B cell (primary cell): ENCODE results near the gene ESYT1. TPM values are rescaled to one million over a fixed set of nuclear protein-coding genes. Genes with fewer than 3 reads are reported as not detected.

Source experiments
- ATAC-seq: fragments of 200-7000 bp; cut with Tn5 transposase; one replicate; pipeline ENCODE4 v1.10.0; 2021; ENCODE audit warnings: low read depth, mild to moderate bottlenecking, moderate number of reproducible peaks, moderate library complexity
- CTCF ChIA-PET: fragments of 350-600 bp; sonication (Branson Sonifier 250); formaldehyde crosslinking; loops from one replicate; lab custom pipeline; 2021; ENCODE audit warnings: antibody characterized with exemption, inconsistent platforms; lab: Charles Lee
- POLR2A ChIA-PET: fragments of 350-600 bp; sonication (Branson Sonifier 250); formaldehyde crosslinking; loops from one replicate; lab custom pipeline; 2021; ENCODE audit warnings: antibody characterized with exemption; lab: Charles Lee
- DNase-seq: peaks from one replicate; pipeline ENCODE4 v3.0.0; 2013
- H2AFZ ChIP-seq: 2 replicates; pipeline ENCODE4 v1.6.1; 2012; ENCODE audit warnings: mild to moderate bottlenecking, low read depth, low read length; ENCODE audit not compliant: insufficient read depth, poor library complexity, severe bottlenecking
- H3K27ac ChIP-seq, 2 donors: 1 replicate in 1 of 2; 2 replicates in 1 of 2; pipeline ENCODE4 v1.5.1; 2012 to 2013; ENCODE audit warnings: low read length in 2 of 2, mild to moderate bottlenecking in 2 of 2, moderate library complexity in 1 of 2
- H3K27me3 ChIP-seq, 4 experiments: fragments of 200-600 bp in 1 of 4; sonication (generic) in 1 of 4; replicated peaks in 1 of 4; 1 replicate in 2 of 4; 2 replicates in 2 of 4; pipeline versions ENCODE4 v1.6.1 to v1.7.0; 2013 to 2016; ENCODE audit warnings: low read length in 3 of 4, mild to moderate bottlenecking in 2 of 4, mixed read lengths in 1 of 4, moderate library complexity in 1 of 4; ENCODE audit not compliant: insufficient read depth in 4 of 4, control insufficient read depth in 3 of 4; ENCODE audit errors: control extremely low read depth in 1 of 4
- H3K36me3 ChIP-seq, 2 experiments: replicated peaks in 1 of 2; 1 replicate in 1 of 2; 2 replicates in 1 of 2; pipeline versions ENCODE4 v1.6.1 to v1.7.1; 2013; ENCODE audit warnings: low read length in 1 of 2; ENCODE audit not compliant: insufficient read depth in 2 of 2, control insufficient read depth in 1 of 2; ENCODE audit errors: control extremely low read depth in 1 of 2, extremely low read depth in 1 of 2
- H3K4me1 ChIP-seq, 2 donors: fragments of 200-600 bp in 1 of 2; sonication (generic) in 1 of 2; 1 replicate in 1 of 2; 2 replicates in 1 of 2; pipeline versions ENCODE4 v1.5.1 to v1.6.1; 2013 to 2017; ENCODE audit warnings: low read length in 2 of 2; ENCODE audit not compliant: control insufficient read depth in 2 of 2, insufficient read depth in 2 of 2
- H3K4me2 ChIP-seq: replicated peaks from 2 replicates; pipeline ENCODE3; 2012; ENCODE audit warnings: mild to moderate bottlenecking, low read depth, low read length; ENCODE audit not compliant: poor library complexity, severe bottlenecking
- H3K4me3 ChIP-seq, 5 experiments: fragments of 200-600 bp in 1 of 5; sonication (generic) in 1 of 5; 1 replicate in 3 of 5; 2 replicates in 2 of 5; pipeline versions ENCODE4 v1.5.1 to v1.7.0; 2011 to 2016; ENCODE audit warnings: low read length in 4 of 5, mild to moderate bottlenecking in 4 of 5, low read depth in 2 of 5, control low read depth in 1 of 5, moderate library complexity in 1 of 5; ENCODE audit not compliant: insufficient read depth in 1 of 5; ENCODE audit errors: control extremely low read depth in 1 of 5, extremely low read depth in 1 of 5
- H3K79me2 ChIP-seq: fragments of 200-600 bp; sonication (generic); one replicate; pipeline ENCODE4 v1.6.0; 2016; ENCODE audit warnings: low read length; ENCODE audit not compliant: control insufficient read depth, insufficient read depth
- H3K9ac ChIP-seq: fragments of 200-600 bp; sonication (generic); 2 replicates; pipeline ENCODE4 v1.6.1; 2017; ENCODE audit warnings: mild to moderate bottlenecking, low read length, moderate library complexity
- H3K9me3 ChIP-seq, 3 donors: one replicate each; pipeline versions ENCODE4 v1.6.1 to v1.7.1; 2013; ENCODE audit warnings: low read length in 2 of 3; ENCODE audit not compliant: control insufficient read depth in 2 of 3, insufficient read depth in 1 of 3; ENCODE audit errors: control extremely low read depth in 1 of 3
- H4K20me1 ChIP-seq: 2 replicates; pipeline ENCODE4 v1.6.0; 2012; ENCODE audit warnings: mild to moderate bottlenecking, low read length; ENCODE audit not compliant: insufficient read depth, control insufficient read depth, poor library complexity, severe bottlenecking
- H3K27ac Mint-ChIP-seq: one replicate; pipeline ENCODE4 v1.8.0; 2021; ENCODE audit warnings: mixed read lengths
- H3K27me3 Mint-ChIP-seq: one replicate; pipeline ENCODE4 v1.8.0; 2021; ENCODE audit warnings: mixed read lengths
- H3K4me1 Mint-ChIP-seq: one replicate; pipeline ENCODE4 v1.8.0; 2021; ENCODE audit warnings: mixed read lengths
- H3K4me3 Mint-ChIP-seq: one replicate; pipeline ENCODE4 v1.8.0; 2021; ENCODE audit warnings: mixed read lengths
- H3K9me3 Mint-ChIP-seq: one replicate; pipeline ENCODE4 v1.8.0; 2022; ENCODE audit warnings: mixed read lengths; ENCODE audit not compliant: insufficient read depth
- EZH2 ChIP-seq: IDR thresholded peaks from 2 replicates; pipeline ENCODE4 v1.6.1; 2012; ENCODE audit warnings: borderline replicate concordance, low read depth, mild to moderate bottlenecking, moderate library complexity, low read length; ENCODE audit not compliant: insufficient read depth, poor library complexity, severe bottlenecking
- WGBS: methylation state at CpG from one replicate; pipeline ENCODE4 v1.1.5; 2013; ENCODE audit warnings: missing lambda C conversion rate; ENCODE audit not compliant: insufficient coverage; 5-methylcytosine and 5-hydroxymethylcytosine counted together
- intact Hi-C: fragments of 100-400 bp; cut with micrococcal nuclease; formaldehyde crosslinking; loops from one replicate; pipeline ENCODE4 v1.10.0; 2022
- polyA plus RNA-seq: library from polyadenylated mRNA; depleted of rRNA; stranded (reverse); fragments of >200 nt; gene quantifications from 2 replicates; pipeline ENCODE4 v1.2.3, GENCODE V29; 2012
- total RNA-seq, 2 donors: library from RNA; stranded (reverse); fragments of 120-200 nt in 1 of 2; gene quantifications; 1 replicate in 1 of 2; 2 replicates in 1 of 2; pipeline versions ENCODE4 v1.2.3 to v1.2.4, GENCODE V29; 2013 to 2022
- TF ChIP-seq, protein P1 (sequence below): fragments of 200-600 bp; IDR thresholded peaks from one replicate; pipeline ENCODE4 v1.8.0; 2022; ENCODE audit warnings: antibody characterized with exemption, mild to moderate bottlenecking

Gene ESYT1
- total and polyA plus RNA-seq, 2 donors (not counting 1 experiment from before 2014, with no cell fraction given): 154 to 162 TPM

DNA sequence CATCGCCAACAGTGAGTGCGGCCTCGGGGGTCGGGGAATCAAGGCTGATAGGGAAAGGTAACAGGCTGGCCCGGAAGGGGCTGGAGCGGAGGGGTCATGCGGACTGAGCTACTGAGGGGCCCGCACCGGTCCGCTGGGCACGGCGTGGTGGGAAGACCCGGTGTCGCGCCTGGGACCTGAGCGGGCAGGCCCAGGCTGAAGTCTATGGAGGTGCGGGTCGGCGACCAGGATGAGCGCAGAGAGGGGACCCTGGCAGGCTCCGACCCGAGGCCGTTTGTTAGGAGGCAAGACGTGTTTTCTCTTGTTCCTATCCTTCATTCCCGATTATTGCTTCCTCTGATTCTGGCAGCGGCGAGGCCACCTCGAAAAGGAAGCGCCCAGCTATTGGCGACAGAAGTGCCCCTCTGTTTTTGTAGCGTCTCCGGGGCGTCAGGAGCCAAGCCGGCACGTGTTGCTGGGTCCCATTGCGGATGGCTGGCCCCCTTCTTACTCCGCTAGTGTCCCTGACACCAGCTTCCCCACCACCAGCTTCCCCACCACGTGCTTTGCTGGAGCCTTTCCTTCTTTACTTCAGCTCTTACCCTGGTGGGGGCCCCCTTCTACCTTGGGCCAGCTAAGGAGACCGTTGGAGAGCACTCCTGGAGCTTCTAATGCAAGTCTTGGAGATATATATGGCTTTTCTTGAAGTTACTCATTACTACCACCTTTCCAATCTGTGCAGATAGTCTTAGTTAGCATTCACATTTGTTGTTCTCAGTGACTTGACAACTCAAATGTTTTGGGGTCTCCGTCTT, 23.1 kb upstream of the ESYT1 start:
- ChIA-PET POLR2A (interaction anchor here (0.5 to 2.5 kb wide), 8 partner anchors 12 to 376 kb away, joined by 3 to 42 read pairs (median 6); partner anchors contain the start of genes ESYT1, RAB5B, RNF41 and RPL41), CTCF (interaction anchor here (0.6 to 3.7 kb wide), 6 partner anchors 9 to 109 kb away, joined by 3 to 34 read pairs (median 4); partner anchors contain the start of genes RPL41, SMARCC2 and ZC3H10)
- ATAC-seq (peak; percentile 1), DNase-seq (no peak)
- Histone ChIP-seq H3K27ac (peak overlapping the region; percentile 66 to 67), H3K4me3 (peak overlapping the region; percentile 32 to 93 (median 86)), H4K20me1 (no peaks in the 10 kb centered on the region), H3K27me3 (no peaks in the 10 kb centered on the region), H3K9ac (peak overlapping the region; percentile 83), H3K9me3 (no peaks in the 10 kb centered on the region), H2AFZ (peak overlapping the region; percentile 88), H3K79me2 (peaks cover 27% of the 10 kb centered on the region), H3K4me2 (peak overlapping the region; percentile 83), H3K4me1 (peaks cover 18 to 23% of the 10 kb centered on the region in 2 donors), H3K36me3 (peaks cover 0 to 33% of the 10 kb centered on the region in 2 experiments)
- Mint-ChIP-seq H3K4me1 (peaks cover 38% of the 10 kb centered on the region), H3K27me3 (no peaks in the 10 kb centered on the region), H3K27ac (peak overlapping the region; percentile 92), H3K9me3 (no peaks in the 10 kb centered on the region), H3K4me3 (peak overlapping the region; percentile 100)
- TF ChIP-seq EZH2: no peak
- TF ChIP-seq, protein P1, sequence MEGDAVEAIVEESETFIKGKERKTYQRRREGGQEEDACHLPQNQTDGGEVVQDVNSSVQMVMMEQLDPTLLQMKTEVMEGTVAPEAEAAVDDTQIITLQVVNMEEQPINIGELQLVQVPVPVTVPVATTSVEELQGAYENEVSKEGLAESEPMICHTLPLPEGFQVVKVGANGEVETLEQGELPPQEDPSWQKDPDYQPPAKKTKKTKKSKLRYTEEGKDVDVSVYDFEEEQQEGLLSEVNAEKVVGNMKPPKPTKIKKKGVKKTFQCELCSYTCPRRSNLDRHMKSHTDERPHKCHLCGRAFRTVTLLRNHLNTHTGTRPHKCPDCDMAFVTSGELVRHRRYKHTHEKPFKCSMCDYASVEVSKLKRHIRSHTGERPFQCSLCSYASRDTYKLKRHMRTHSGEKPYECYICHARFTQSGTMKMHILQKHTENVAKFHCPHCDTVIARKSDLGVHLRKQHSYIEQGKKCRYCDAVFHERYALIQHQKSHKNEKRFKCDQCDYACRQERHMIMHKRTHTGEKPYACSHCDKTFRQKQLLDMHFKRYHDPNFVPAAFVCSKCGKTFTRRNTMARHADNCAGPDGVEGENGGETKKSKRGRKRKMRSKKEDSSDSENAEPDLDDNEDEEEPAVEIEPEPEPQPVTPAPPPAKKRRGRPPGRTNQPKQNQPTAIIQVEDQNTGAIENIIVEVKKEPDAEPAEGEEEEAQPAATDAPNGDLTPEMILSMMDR: no peak
- 1% methylated on average over 37 of the region's 40 CpGs for WGBS
- intact Hi-C loops: loop anchor here (1.0 to 5.0 kb wide), 10 partner anchors 11 to 288 kb away; partner anchors contain the start of genes MYL6B, RAB5B, RPL41 and RPS26

- H3K27me3 ChIP-seq: no peaks in the 10 kb centered on the region
- Mint-ChIP-seq H3K4me1 (peaks cover 38% of the 10 kb centered on the region), H3K27me3 (no peaks in the 10 kb centered on the region), H3K27ac (peak overlapping the region; percentile 92), H3K9me3 (no peaks in the 10 kb centered on the region), H3K4me3 (peak overlapping the region; percentile 100)
- intact Hi-C loops: no loop called here
- 0% methylated on average over 1 of the region's 2 CpGs for WGBS
- ChIA-PET POLR2A (interaction anchor here (2.0 to 2.5 kb wide), 2 partner anchors 11 to 131 kb away, joined by 5 to 42 read pairs; partner anchors contain the start of genes RAB5B, RPL41 and ZC3H10), CTCF (interaction anchor here (3.0 to 3.7 kb wide), 2 partner anchors 11 to 84 kb away, joined by 11 to 34 read pairs; partner anchors contain the start of genes RPL41, SMARCC2 and ZC3H10)
- peaks cover 18 to 23% of the 10 kb centered on the region in 2 donors for H3K4me1 ChIP-seq
- H3K9me3 ChIP-seq: no peaks in the 10 kb centered on the region
- no peaks in the 10 kb centered on the region for H4K20me1 ChIP-seq
- H3K9ac ChIP-seq: peak overlapping the region; percentile 83
- TF ChIP-seq EZH2: no peak
- TF ChIP-seq, protein P1: no peak
- peaks cover 0 to 38% of the 10 kb centered on the region in 2 experiments for H3K36me3 ChIP-seq
- H3K27ac ChIP-seq: peak overlapping the region in 1 of 2 donors; percentile 67
- no peak for ATAC-seq
- no peak for DNase-seq
- no peak overlapping the region for H2AFZ ChIP-seq
- peak overlapping the region in 4 of 5 experiments; percentile 79 to 93 (median 89) for H3K4me3 ChIP-seq
- peaks cover 27% of the 10 kb centered on the region for H3K79me2 ChIP-seq
- H3K4me2 ChIP-seq: peak overlapping the region; percentile 83
Measured at GRCh38 chr12:56105609-56105902, 22.5 kb upstream of the ESYT1 start.
